GM18502 (cell line): ENCODE data around the gene TTN.
"Not testable (repeated sequence)": the region's sequence is repeated elsewhere in the genome, so short reads cannot be mapped to it uniquely, and the experiment has no call there.

Experiments
- ATAC-seq: cut with Tn5 transposase; IDR thresholded peaks from one replicate; pipeline ENCODE4 v1.9.1; 2021; ENCODE audit warnings: mild to moderate bottlenecking; ENCODE audit not compliant: unreplicated experiment, poor library complexity

Gene TTN

DNA sequence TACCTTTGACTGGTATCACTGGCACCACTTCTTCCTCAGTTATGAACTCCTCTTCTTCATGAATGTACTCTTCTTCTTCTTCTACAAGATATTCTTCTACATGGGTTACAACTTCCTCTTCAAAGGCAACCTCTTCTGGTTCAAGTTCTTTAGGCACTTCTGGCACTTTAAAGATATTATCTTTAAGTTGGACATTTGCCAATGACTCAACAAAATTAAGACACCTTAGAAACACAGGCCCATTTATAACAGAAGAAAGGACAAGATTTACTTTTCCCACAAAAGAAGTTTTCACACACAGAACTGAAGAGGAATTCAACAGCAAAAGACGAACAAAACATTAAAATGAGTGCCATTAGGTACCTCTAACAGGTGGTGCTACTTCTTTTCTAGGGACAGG is 127.3 kb downstream of the TTN start:
- ATAC-seq = no peak

DNA sequence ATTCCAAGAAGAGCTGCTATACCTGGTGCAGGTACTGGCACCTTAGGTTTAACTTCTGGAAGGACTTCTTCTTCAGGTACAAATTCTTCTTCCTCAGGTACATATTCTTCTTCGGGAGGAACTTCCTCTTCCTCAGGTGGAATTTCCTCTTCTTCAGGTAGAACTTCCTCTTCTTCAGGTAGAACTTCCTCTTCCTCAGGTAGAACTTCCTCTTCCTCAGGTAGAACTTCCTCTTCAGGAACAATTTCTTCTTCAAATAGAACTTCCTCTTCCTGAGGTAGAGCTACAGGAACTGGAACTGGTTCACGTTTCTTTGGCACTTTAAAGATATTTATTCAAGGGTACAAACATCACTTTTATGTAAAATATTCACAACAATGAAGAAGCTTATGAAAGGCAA is 129.6 kb downstream of the TTN start:
- no peak for ATAC-seq

DNA sequence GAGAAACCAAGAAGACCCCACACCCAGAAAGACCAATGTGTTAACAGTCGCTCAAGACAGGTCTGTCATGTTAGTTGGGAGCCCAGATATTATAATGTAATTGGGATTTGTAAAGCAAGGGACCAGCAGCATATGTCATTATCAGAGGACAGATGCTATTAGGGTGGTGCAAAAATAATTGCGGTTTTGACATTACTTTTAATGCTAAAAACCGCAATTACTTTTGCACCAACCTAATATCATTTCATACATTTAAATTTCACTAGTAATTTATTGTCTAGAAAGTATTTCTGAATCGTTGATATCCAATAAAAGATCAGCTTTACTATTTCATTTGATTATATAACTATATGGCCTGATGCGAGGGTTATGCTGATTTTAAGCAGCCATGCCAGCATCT is 131.2 kb downstream of the TTN start:
- ATAC-seq = no peak

DNA sequence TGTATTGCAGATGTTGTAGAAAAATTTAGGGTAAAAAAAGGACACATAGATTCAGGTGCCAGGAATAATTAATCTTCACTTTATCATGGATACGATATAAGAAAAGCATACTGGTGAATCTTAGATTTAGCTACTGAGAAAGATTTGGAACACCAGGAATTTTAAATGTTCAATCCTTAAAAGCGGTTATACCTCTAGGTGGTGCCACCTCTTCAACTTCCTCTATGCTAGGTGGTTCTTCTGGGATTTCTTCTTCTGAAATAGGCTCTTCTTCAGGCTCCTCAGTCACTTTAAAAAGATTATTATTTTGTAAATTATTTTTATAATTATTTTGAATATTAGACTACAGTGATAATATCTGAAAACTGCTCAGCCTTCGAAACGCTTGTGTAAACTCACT is 133.1 kb downstream of the TTN start:
- ATAC-seq = no peak

DNA sequence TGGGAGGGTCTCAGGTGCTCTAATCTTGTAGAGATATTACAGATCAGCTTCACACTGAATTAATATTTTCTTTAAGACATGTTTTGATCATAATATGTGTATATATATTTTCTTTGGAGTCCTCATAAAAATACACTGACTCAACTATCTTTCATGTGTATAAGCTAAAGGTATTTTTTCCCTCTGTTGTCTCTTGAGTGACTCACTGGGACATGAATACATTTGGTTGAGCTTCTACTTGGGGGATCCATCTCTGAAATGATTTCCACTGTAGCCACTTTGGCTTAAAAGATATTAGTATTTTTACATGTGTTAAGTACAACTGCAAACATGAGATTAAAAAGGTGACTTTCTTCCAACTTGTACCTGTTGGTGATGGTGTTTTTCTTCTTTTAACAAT is 140.8 kb downstream of the TTN start:
- no peak for ATAC-seq

DNA sequence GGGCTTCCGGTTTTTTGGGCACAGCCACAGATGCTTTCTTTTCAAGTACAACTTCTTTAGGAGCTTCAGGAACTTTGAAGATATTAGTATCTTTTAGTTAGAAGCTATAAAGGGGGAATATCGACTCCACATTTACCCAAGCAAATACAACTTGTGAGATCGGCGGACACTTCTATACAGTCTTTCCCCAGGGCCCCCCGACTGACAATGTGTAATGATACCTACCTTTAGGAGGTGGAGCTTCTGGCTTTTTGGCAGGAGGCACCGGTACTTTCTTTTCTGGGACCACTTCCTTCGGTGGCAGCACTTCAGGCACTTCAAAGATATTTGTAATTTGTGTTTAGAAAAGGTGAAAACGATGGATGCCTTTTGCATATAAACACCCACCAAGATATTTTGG is 148.7 kb downstream of the TTN start:
- ATAC-seq = not testable (repeated sequence)

DNA sequence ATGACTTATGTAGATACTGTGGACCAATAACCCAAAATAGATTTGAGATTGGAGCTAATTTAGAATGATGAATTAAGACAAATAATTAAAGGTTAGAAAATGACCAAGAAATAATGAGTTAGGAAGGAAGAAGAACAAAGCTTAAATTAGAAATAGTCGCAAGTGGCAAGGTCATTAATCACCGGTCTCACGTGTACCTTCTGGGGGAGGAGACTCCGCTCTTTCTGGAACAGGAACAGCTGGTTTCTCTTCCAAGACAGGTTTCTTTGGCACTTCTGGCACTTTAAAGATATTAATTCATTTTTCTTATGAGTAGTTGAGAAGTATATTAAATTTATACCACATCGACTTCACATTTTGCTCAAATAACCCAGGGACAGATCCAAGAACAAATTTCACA is 156.7 kb downstream of the TTN start:
- no peak for ATAC-seq

DNA sequence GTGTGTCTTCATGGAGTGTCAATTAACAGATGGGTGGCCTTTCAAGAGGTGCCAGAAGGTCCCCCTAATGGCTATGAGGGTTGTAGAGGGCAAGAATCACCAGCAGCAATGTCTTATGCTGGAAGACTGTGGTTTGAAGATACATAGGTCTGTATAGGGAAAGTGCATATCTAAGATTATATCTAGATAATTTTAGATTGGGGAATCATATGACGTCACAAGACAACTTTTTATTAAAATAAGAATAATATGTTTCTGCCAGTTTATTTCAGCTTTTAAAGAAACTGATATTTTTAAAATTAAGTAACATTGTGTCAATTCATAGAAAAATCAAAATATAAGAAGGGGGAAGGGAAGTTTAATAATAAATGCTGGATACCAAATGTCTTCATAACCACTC is 162.3 kb downstream of the TTN start:
- no peak for ATAC-seq

DNA sequence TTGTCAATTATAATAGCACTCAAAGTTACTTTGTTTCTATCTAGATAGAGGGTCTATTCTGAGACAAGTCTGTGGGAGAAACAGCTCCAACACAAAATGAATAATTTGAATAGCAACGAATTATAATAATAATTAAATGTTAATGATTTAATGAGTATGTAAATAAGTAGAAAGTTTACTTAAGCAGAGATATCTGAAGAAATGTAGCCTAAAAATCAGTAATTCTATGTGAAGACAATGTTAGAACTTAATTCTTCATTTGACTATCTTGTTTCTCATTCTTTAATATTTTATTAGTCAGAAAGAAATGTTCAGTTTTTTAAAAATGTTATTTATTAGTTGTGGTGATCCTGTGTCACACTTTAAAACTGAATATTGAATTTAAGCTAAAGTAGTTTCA is 165.7 kb downstream of the TTN start:
- ATAC-seq = no peak

DNA sequence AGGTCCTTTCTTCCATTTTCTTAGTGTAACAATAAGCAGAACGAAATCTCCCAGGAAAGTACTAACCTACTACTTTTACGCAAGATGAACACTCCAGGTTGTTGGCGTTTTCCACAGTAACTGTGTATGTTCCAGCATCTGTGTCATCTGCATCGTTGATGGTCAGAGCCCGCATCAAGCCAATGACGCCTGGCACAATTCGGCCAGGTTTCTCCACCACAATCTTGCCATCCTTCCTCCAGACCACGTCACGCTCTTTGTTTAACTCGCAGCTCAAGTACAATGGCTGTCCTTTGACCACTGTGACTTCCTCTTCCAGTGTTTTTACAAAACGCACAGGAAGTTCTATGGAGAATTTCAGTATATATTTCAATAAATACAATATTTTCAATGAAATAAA is 171.3 kb downstream of the TTN start:
- no peak for ATAC-seq

DNA sequence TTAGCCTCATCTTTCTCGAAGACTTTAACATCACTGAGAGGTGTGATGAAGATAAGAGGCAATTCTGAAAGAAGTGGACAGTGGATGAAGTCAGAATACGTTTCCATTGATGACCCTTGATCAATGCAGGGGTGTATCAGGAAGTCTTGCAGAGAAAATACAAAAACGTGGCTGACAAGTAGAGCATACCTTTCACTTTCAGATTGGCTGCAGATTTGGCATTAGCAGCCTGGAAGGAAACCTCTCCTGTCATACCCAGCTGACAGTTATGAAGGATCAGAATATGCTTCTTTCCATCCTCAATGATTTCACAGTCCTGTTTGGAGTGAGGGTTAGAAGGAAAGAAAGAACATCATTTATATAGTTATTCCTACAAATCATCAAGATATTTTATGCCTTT is 174.5 kb downstream of the TTN start:
- ATAC-seq = no peak

DNA sequence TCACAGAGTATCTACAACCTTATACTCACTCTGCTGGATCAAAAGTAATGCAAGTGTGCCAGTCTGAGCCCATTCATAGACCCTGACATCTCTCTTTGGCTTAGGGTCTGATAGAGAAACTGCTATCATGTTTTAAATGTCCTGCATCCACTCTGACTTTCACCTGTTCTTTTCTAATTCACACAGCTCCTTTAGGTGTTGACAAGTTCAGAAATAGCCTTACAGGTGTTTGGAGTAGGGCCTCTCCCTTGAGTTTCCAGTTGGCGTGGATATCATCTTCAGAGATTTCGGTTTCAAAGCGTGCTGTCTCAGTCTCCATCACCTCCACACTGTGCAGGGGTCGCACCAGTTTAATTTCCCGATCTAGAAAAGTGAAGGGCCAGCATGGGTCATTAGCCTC is 176.6 kb downstream of the TTN start:
- ATAC-seq = no peak

DNA sequence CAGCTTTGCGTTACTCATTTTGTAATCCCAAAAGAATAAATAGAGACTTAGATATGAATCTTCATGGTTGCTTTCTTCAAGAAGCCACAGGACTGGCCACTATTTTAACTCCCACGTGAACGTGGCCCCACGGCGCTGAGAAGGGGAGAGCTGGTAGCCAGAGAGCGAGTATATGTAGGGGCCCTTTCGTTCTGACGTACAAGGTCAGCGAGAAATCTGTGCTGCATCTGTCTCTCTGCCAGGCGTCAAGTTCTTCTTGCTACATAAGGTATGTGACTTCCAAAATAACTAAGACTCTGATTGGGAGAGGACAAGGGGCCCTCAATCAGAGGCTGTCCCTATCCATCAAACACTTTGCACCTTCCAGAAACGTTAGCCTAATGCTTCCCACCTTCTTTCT is 177.8 kb downstream of the TTN start:
- ATAC-seq = no peak

DNA sequence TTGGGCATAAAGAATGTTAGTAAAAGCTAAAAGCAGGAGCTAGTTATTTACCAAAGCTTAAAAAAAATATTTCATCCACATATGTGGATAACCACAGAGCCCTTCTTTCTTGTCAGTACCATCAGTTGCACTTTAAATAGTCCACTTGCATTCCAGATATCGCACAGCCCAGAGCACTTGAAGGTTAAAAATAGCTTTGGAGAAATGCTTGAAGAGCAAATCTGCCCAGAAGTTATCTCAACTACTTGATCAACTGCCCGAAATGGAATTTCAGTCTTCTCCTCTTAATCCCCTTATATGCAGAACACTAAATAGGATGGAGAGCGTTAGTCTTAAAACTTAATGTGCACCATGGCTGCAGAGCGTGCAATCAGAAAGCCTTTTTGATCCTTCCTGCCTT is 178.6 kb downstream of the TTN start:
- no peak for ATAC-seq

DNA sequence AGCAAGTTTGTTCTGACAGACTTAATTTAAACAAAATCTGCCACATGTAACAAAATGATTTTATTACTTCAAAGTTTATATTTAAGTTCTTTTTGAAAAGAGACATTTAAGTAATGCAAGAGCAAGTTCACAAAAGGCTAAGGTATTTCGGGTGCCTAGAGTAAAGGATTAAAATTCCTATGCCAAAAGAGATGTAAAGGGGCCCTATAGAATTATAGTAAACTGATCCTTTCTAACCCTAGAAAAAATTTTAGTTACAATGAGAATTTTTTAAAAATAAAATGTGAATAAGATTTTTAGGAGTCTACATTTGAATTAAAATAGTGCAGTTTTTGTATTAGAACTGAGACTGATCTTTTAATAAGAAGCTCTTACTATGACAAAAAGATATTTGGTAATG is 179.8 kb downstream of the TTN start:
- ATAC-seq = no peak

DNA sequence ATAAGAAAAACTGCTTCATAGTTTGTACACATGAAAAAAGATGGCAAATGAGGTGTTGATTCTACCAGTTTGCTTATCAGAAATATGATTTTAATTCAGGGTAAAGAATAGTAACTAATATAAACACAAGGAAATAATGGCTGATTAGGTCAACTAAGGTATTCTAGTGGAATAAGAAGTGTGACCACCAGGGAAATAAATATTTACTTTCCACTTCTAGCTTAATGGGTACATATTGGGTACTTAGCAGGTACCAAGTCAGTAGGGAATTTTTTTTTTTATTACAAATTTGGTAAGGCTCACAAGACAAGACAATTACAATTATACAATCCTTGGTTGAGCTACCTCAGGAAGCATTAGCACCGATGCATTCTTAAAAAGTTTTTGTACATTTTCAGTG is 191.3 kb downstream of the TTN start:
- ATAC-seq = no peak

DNA sequence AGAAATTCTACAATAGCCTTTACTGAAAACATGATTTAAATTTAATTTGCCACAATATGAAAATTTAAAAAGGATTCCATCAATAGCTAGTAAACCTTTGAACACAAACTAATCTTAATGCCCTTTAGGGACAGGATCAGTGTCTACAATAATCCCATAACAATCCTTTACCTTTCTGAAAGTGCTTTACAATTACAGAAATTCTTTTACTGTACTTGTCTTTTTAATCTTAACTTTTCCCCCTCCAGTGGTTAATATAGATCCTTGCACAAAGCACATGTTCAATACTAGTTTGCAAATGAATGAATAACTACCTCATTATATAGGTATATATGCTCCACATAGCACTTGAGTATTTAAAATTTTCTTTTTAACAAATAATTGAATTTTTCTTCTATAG is 204.3 kb downstream of the TTN start:
- no peak for ATAC-seq

DNA sequence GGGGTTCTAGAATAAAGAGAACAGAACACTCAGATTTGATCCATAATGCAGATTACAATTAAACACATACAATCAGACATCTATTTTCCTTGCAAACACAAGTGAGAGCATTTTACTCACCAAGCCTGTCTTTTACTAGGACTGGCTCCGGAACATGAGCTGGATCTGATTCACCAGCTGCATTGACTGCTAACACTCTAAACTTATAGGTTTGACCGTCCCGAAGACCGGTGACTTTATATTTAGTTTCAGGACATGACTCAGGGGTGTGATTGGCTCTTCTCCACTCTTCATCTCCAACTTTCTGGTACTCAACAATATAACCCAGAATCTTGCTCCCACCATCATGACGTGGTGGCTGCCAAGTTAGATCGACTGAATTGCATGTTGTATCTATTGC is 214.6 kb downstream of the TTN start:
- no peak for ATAC-seq

DNA sequence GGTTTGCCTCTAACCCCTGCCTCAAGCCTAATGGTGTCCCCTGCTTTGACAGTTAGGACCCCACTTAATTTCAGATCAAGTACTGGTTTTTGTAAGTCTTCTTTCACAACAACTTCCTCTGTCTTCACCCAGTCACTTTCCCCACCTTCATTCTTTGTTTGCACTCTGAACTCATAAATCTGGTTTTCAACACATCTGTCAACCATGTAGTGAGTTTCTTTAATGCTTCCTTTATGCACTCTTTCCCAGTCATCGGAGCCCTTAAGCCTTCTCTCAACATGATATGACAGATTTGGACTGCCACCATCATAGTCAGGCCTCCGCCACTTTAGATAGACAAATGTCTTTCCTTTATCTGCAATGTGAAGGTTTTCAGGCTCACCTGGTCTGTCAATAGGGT is 217.9 kb downstream of the TTN start:
- no peak for ATAC-seq

DNA sequence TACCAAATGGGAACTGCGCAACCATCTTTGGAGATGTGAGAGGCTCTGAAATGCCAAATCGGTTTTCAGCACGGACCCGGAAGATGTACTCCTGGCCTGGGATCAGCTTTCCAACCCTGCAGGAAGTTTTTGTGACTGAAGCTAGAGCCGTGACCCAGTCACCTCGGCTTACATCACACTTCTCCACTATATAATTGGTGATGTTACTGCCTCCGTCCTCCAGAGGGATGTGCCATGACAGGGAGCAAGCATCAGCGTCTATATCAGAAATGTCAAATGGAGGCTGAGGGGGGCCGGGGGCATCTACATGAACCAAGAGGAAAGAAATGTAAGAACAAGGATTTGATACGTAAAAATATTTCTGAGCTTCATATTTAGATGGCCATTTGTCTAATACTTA is 222.6 kb downstream of the TTN start:
- ATAC-seq = no peak

DNA sequence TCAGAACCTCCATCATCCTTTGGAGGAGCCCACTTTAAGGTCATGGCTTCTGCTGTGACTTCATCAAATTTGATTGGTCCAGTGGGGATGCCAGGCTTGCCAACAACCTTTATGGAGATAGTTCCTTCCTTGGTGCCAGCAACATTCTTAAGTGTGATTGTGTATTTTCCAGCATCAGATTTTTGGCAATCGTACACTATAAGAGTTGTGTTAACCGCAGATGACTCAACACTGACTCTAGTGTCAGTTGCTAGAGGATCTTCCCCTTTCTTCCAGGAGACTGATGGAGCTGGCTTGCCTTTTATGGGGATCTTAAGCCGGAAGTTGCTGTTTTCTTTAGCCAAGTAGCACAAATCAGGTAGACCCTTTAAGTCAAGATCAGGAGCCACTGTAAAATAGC is 228.2 kb downstream of the TTN start:
- ATAC-seq = no peak

DNA sequence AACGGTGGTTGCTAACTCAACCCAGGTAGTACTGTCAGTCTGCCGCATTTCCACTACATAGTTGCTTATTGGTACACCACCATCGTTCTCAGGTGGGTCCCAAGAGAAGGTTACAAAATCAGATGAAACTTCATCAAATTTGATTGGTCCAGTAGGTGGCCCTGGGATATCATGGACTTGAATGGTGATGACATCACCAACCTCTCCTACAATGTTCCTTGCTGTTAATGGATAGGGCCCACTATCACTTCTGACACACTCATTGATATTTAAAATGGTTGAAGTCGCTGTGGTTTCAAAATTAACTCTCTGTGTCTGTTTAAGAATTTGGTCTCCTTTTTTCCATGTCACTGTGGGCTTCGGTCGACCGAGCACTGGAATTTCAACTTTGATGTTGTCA is 232.4 kb downstream of the TTN start:
- ATAC-seq = no peak

DNA sequence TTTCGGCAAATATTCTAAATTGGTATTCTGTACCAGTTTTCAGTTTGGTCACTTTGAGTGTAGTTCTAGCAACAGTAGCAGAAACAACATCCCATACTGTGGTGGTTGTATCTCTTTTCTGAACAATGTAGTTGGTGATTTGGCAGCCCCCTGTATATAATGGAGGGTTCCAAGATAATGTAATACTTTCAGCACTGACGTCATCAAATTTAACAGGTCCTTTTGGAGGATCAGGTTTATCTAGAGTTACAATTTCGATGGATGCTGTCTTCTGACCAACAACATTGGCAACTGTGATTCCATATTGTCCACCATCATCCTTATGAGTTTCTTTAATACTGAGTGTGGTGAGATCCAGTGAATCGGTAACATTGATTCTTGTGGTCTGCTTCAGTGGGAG is 239.0 kb downstream of the TTN start:
- no peak for ATAC-seq

DNA sequence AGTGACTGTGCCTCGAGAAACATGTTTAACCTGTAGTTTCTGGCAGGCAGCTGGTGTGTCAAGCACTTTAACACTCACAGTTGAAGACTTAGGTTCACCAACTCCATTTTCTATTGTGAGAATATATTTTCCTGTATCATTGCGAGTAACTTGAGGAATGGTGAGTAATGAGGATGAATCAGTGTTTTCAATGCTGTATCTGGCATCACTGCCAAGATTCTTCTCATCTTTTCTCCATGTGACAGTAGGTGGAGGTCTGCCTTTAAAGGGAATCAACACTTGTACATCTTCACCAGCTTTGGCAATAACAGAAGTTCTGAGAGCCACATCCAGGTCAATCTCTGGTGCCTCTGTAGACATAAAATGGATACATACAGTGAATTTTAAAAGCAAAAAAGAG is 254.2 kb downstream of the TTN start:
- no peak for ATAC-seq
